ENCODE data around the gene NEO1.

The NEO1 gene

DNA sequence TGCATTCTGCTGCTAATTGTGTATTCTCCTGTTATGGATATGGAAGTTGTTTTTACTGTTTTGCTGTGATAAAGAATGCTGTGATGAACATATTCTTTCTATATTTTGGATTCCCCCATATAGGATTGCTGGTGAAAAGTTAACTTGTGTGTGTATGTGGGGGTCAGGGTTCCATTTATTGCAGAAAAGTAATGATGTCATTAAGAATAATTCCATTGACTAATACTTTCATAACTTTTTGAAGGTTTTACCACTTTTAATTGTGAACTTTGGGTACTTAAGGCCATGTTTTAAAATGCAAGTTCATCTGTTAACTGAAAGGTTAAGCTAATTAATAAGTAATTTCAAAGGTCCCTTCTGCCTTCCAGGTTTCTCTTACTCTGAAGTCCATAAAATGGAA is 6.2 kb downstream of the NEO1 start:
- TF ChIP-seq CTCF (IDR thresholded peaks at IDR 0.05): no peak
- H3K36me3 ChIP-seq: no peaks in the 10 kb centered on the region
- peaks cover 0 to 6% (median 2%) of the 10 kb centered on the region in 4 donors for H3K4me1 ChIP-seq
- intact Hi-C loops (cut with DNase I; ENCODE audit: low total_unique reads): no loop called here
- H3K9me3 ChIP-seq: no peaks in the 10 kb centered on the region
- no peak overlapping the region for H3K27ac ChIP-seq
- H3K27me3 ChIP-seq: no peaks in the 10 kb centered on the region
- H3K4me3 ChIP-seq: no peak overlapping the region
- no peak for DNase-seq

- Histone ChIP-seq H3K27ac (no peak overlapping the region), H3K4me1 (peaks cover 0 to 4% (median 0%) of the 10 kb centered on the region in 4 donors), H3K36me3 (no peaks in the 10 kb centered on the region), H3K27me3 (no peaks in the 10 kb centered on the region), H3K4me3 (no peak overlapping the region), H3K9me3 (no peaks in the 10 kb centered on the region)
- intact Hi-C loops (cut with DNase I; ENCODE audit: low total_unique reads): no loop called here
- no peak for DNase-seq
- no peak for TF ChIP-seq CTCF (IDR thresholded peaks at IDR 0.05)
These were observed 12.9 kb downstream of the NEO1 start for GRCh38 chr15:73065114-73065513.

GRCh38 chr15:73069109-73069508 is 16.8 kb downstream of the NEO1 start:
- no peaks in the 10 kb centered on the region for H3K27me3 ChIP-seq
- H3K27ac ChIP-seq: no peak overlapping the region
- intact Hi-C loops (cut with DNase I; ENCODE audit: low total_unique reads): no loop called here
- peaks cover 0 to 11% (median 0%) of the 10 kb centered on the region in 4 donors for H3K4me1 ChIP-seq
- no peaks in the 10 kb centered on the region for H3K36me3 ChIP-seq
- no peak for DNase-seq
- TF ChIP-seq CTCF (IDR thresholded peaks at IDR 0.05): no peak
- H3K9me3 ChIP-seq: no peaks in the 10 kb centered on the region
- no peak overlapping the region for H3K4me3 ChIP-seq

- Histone ChIP-seq H3K9me3 (no peaks in the 10 kb centered on the region), H3K4me3 (no peak overlapping the region), H3K4me1 (peaks cover 0 to 44% (median 16%) of the 10 kb centered on the region in 4 donors), H3K27ac (no peak overlapping the region), H3K36me3 (no peaks in the 10 kb centered on the region), H3K27me3 (no peaks in the 10 kb centered on the region)
- DNase-seq: no peak
- intact Hi-C loops (cut with DNase I; ENCODE audit: low total_unique reads): no loop called here
- no peak for TF ChIP-seq CTCF (IDR thresholded peaks at IDR 0.05)
These were observed 20.6 kb downstream of the NEO1 start for GRCh38 chr15:73072894-73073293.

- Histone ChIP-seq H3K27ac (peak overlapping the region in 1 of 2 donors; percentile 52), H3K9me3 (no peaks in the 10 kb centered on the region), H3K4me3 (no peak overlapping the region), H3K27me3 (no peaks in the 10 kb centered on the region), H3K36me3 (no peaks in the 10 kb centered on the region), H3K4me1 (peaks cover 0 to 58% (median 25%) of the 10 kb centered on the region in 4 donors)
- intact Hi-C loops (cut with DNase I; ENCODE audit: low total_unique reads): no loop called here
- TF ChIP-seq CTCF (IDR thresholded peaks at IDR 0.05): no peak
- no peak for DNase-seq
These were observed 22.0 kb downstream of the NEO1 start for GRCh38 chr15:73074241-73074640.

Measured in tibial artery (tissue), 4 donors.